Fibroblast of pulmonary artery (primary cell): Measurements from ENCODE around the gene FOXL3.
"Not testable (repeated sequence)": the region's sequence is repeated elsewhere in the genome, so short reads cannot be mapped to it uniquely, and the experiment has no call there.

Source experiments
- DNase-seq: peaks from one replicate; pipeline ENCODE4 v3.0.0-alpha.2; 2010; ENCODE audit warnings: low read depth
- H3K4me3 ChIP-seq: replicated peaks from 2 replicates; pipeline ENCODE4 v1.5.1; 2011; ENCODE audit warnings: low read depth, mild to moderate bottlenecking, control low read depth, low read length, moderate library complexity
- TF ChIP-seq, protein P1 (sequence below): IDR thresholded peaks from 2 replicates; pipeline ENCODE4 v1.5.1; 2011; ENCODE audit warnings: mild to moderate bottlenecking, control low read depth, low read length, inconsistent platforms; ENCODE audit errors: missing control alignments

FOXL3 gene

DNA sequence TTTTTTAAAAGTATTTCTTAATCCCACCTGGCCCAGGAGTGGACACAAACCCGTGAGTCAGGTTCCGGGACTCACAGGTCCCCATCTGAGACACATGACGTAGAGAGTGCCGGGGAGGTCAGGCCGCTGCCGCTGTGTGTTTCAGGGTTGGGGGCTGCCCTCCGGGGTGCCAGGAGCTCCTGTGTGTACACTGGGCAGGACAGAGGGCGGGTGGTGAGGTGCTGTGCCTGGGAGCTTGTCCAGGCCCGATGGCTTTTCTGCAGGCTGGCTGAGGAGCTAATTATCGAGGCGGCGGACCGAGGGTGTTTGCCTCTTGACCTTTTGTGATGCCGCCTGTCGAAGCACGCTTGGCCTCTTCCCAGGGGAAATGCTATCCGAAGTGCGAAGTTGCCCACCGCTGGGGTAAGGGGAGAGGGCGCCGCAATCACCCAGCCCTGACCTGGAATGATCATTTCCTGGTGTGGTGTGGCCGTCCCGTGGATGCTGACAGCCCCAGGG lies 42.1 kb downstream of the FOXL3 start:
- TF ChIP-seq, protein P1, sequence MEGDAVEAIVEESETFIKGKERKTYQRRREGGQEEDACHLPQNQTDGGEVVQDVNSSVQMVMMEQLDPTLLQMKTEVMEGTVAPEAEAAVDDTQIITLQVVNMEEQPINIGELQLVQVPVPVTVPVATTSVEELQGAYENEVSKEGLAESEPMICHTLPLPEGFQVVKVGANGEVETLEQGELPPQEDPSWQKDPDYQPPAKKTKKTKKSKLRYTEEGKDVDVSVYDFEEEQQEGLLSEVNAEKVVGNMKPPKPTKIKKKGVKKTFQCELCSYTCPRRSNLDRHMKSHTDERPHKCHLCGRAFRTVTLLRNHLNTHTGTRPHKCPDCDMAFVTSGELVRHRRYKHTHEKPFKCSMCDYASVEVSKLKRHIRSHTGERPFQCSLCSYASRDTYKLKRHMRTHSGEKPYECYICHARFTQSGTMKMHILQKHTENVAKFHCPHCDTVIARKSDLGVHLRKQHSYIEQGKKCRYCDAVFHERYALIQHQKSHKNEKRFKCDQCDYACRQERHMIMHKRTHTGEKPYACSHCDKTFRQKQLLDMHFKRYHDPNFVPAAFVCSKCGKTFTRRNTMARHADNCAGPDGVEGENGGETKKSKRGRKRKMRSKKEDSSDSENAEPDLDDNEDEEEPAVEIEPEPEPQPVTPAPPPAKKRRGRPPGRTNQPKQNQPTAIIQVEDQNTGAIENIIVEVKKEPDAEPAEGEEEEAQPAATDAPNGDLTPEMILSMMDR: no peak
- DNase-seq: no peak
- H3K4me3 ChIP-seq: no peak overlapping the region

DNA sequence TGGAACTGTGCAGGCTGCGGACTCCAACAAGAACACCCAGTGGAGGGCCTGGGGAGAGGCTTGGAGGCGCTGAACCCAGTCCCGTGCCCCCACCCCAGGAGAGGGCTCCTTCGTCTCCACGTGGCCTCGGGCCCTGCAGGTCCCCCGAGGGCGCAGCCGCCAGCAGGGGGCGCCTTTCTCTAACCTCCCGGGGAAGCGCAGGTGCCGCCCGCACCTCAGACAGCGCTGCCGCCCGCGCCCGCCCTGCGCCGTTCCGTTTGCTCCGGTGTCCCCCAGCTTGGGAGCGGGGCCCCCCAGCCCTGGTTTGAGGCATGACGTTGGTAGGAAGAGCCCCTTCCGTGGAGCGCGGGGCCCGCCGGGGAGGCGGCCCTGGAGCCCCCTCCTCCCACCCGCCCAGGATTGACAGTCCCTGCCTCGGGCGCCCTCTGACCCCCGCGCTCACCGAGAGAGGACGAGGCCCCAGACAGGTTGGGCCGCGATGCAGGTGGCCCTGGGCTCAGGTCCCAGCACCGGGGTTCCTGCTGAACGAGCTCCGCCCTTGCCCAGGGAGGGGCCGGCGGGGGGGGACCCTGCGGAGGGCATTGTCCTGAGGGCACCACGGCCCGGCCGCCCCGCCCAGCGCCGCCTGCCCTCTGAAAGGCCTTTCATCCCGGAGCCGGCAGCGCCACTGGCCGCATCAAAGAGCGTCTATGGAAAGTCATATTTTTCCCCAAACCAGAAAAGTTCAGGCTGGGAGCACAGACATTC lies 42.8 kb downstream of the FOXL3 start:
- DNase-seq: peak; percentile 64
- TF ChIP-seq, protein P1: peak; percentile 60
- peak overlapping the region; percentile 21 for H3K4me3 ChIP-seq

DNA sequence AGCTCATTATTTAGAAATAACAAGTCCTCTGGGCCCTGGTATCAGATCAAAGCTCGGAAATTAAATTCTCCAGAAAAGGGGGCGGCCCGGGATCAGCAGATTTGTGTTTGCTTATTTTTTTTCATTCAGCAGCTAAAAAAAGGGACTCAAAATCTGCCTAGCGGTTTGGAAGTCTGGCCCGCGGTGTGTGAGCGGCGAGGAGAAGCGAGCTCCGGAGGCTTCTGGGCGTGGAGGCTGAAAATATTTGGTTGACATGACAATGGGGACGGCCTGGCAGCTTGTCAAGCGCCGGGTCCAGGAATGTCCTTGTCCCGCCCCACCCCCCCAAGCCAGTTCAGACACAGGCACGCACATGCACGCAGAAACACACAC lies 43.4 kb downstream of the FOXL3 start:
- no peak overlapping the region for H3K4me3 ChIP-seq
- TF ChIP-seq, protein P1: no peak
- DNase-seq: peak; percentile 45

DNA sequence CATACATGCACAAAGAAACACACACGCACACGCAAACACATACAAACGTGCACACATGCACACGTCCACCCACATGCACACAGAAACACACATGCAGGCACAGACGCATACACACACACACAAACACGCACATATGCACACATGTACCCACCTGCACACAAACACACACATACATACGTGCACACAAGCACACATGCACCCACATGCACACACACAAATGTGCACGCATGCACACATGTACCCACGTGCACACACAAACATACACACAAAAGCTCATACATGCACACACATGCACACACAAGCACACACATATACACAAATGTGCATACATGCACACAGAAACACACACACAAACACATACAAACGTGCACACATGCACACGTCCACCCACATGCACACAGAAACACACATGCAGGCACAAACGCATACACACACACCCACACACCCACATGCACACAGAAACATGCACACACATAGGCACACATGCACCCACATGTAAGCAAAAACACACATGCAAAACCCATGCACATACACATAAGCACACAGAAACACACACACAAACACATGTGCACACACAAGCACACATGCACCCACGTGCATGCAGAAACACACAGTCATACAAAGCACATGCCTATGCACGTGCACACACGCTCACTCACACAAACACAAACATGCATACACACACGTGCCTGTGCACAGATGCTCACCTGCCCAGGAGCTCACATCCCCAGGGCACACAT lies 44.8 kb downstream of the FOXL3 start:
- TF ChIP-seq, protein P1: no peak
- H3K4me3 ChIP-seq: no peak overlapping the region

DNA sequence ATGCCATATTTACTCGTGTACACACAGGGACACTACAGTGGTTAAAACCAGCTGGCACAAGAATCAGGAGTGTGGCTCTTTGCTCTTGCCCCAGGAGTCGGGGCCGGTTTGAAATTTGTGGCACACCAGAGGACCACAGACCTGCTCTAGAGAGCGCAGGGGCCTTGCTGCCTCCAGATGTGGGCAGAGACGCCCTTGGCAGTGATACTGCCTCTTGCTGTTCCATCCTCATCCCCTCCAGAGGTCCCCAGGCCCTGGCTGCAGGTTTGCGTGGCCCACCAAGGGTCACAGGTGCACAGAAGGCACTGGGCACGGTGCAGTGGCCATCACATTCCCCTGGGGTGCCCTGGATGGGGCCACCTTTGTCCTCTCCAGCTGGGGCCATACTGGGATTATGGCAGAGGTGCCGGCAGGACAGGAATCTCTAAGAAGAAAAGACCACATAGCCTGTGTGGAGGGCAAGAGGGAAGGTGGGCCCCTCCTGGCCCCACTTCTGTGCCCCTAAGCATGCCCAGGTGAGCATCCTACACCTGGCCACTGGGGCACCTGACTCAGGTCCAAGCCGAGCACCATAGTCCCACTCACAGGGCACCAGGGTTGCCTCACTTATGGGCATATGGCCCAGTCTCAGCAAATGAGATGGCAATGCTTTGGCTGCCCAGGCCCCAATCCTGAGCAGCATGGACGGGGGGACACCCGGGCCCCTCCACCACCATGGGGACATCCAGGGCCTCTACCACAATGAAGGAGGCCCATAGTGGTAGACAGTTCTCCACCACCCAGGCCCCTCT lies 45.6 kb downstream of the FOXL3 start:
- H3K4me3 ChIP-seq: no peak overlapping the region
- no peak for DNase-seq
- TF ChIP-seq, protein P1: no peak

More for the DNA sequence above, 44.8 kb downstream of the FOXL3 start:
- DNase-seq: no peak

DNA sequence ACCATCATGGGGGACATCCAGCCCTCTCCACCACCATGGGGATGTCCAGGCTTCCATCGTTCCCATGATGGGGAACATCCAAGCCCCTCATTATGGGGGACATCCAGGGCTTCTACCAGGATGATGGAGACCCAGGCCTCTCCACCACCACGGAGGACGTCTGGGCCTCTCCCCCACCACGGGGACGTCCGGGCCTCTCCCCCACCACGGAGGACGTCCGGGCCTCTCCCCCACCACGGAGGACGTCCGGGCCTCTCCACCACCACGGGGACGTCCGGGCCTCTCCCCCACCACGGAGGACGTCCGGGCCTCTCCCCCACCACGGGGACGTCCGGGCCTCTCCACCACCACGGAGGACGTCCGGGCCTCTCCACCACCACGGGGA lies 46.2 kb downstream of the FOXL3 start:
- not testable (repeated sequence) for H3K4me3 ChIP-seq, DNase-seq

DNA sequence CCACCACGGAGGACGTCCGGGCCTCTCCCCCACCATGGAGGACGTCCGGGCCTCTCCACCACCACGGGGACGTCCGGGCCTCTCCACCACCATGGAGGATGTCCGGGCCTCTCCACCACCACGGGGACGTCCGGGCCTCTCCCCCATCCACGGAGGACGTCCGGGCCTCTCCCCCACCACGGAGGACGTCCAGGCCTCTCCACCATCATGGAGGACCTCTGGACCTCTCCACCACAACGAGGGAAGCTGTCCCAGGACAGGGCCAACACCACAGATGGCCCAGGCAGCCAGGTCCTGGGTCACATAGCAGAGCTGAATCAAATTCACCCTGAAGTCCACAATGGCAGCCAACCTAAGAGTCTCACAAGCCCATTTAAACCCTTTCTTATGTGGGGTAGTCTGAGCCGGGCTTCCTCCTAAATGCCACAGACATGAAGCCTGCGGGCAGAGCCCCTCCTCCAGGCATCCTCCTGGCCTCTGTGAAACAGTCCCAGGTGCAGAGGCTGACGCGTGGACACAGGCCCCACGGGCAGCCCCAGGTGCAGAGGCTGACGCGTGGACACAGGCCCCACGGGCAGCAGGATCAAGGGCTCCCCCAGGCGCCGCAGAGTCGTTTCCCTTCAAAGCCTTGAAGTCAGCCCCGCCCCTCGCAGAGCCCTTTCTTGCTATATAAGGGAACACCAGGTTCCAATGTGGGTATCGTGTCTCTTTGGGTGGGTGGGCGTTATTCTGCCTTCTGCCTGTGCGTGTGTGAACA lies 47.0 kb downstream of the FOXL3 start:
- no peak for DNase-seq
- TF ChIP-seq, protein P1: no peak
- H3K4me3 ChIP-seq: no peak overlapping the region
